Limb (tissue), 2 donors: ENCODE data around the gene EIF4G3.

Experiments
- DNase-seq, 2 donors: peaks; one replicate each; pipeline ENCODE4 v3.0.0-alpha.2; 2016; ENCODE audit errors: extremely low spot score in 2 of 2

EIF4G3 gene

GRCh38 chr1:20770314-20771087, 406.2 kb downstream of the EIF4G3 start:
- no peak for DNase-seq

- DNase-seq: no peak
These were observed 409.4 kb downstream of the EIF4G3 start for GRCh38 chr1:20767271-20767670.

GRCh38 chr1:20763417-20763816, 413.3 kb downstream of the EIF4G3 start:
- no peak for DNase-seq

GRCh38 chr1:20760322-20760721, 416.4 kb downstream of the EIF4G3 start:
- DNase-seq: no peak
